ENCODE measurements around the gene GPR158. TPM values are rescaled to one million over a fixed set of nuclear protein-coding genes. Genes with fewer than 3 reads are reported as not detected.

The GPR158 gene
- total RNA-seq, 1 experiment from 2014 or later: not detected

DNA sequence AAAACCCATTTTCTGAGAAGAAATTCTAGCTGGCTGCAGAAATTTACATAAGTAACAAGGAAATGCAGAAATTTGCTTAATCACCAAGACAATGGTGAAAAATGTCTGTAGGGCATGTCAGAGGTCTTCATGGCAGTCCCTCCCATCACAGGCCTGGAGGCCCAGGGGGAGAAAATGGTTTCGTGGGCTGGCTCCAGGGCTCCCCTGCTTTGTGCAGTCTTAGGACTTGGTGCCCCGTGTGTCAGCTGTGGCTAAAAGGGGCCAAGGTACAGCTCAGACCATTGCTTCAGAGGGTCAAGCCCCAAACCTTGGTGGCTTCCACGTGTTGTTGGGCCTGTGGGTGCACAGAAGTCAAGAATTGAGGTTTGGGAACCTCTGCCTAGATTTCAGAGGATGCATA lies 215.9 kb downstream of the GPR158 start:
- no TSS peak for BruUV-seq (replicated peaks)

GRCh38 chr10:25392132-25392531 lies 217.3 kb downstream of the GPR158 start:
- DNase-seq (no peak), ATAC-seq (no peak)
- Histone ChIP-seq H3K79me2 (ENCODE audit: low read length) (no peaks in the 10 kb centered on the region), H3K9me2 (replicated peaks; ENCODE audit: low read length) (no peaks in the 10 kb centered on the region), H3K36me3 (ENCODE audit: low read depth, low read length) (no peaks in the 10 kb centered on the region), H2AFZ (ENCODE audit: low read length) (no peak overlapping the region), H3K27ac (ENCODE audit: low read length) (no peak overlapping the region), H3K4me1 (ENCODE audit: insufficient read depth, low read length) (no peaks in the 10 kb centered on the region), H3F3A (ENCODE audit: low read length, unreplicated experiment) (no peaks in the 10 kb centered on the region), H3K4me3 (ENCODE audit: low read length) (no peak overlapping the region), H4K20me1 (ENCODE audit: low read length) (no peaks in the 10 kb centered on the region), H3K9me3 (ENCODE audit: low read length) (no peaks in the 10 kb centered on the region), H3K27me3 (ENCODE audit: low read length) (no peaks in the 10 kb centered on the region), H3K9ac (ENCODE audit: low read length) (no peak overlapping the region), H3K4me2 (ENCODE audit: low read length) (no peak overlapping the region)
- TF ChIP-seq EZH2 (IDR thresholded peaks at IDR 0.05; ENCODE audit: low read length, unreplicated experiment): no peak
- TF ChIP-seq, protein P1, sequence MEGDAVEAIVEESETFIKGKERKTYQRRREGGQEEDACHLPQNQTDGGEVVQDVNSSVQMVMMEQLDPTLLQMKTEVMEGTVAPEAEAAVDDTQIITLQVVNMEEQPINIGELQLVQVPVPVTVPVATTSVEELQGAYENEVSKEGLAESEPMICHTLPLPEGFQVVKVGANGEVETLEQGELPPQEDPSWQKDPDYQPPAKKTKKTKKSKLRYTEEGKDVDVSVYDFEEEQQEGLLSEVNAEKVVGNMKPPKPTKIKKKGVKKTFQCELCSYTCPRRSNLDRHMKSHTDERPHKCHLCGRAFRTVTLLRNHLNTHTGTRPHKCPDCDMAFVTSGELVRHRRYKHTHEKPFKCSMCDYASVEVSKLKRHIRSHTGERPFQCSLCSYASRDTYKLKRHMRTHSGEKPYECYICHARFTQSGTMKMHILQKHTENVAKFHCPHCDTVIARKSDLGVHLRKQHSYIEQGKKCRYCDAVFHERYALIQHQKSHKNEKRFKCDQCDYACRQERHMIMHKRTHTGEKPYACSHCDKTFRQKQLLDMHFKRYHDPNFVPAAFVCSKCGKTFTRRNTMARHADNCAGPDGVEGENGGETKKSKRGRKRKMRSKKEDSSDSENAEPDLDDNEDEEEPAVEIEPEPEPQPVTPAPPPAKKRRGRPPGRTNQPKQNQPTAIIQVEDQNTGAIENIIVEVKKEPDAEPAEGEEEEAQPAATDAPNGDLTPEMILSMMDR (conservative IDR thresholded peaks at IDR 0.05; ENCODE audit: low read depth, low read length): no peak
- CTCF ChIA-PET: no interaction called here
- BruUV-seq (replicated peaks): no TSS peak
- POLR2A ChIA-PET (ENCODE audit: unreplicated experiment): no interaction called here
- intact Hi-C loops (cut with micrococcal nuclease): no loop called here

More for the DNA sequence above, 215.9 kb downstream of the GPR158 start:
- Histone ChIP-seq H2AFZ (ENCODE audit: low read length) (no peak overlapping the region), H3K9ac (ENCODE audit: low read length) (no peak overlapping the region), H3K36me3 (ENCODE audit: low read depth, low read length) (no peaks in the 10 kb centered on the region), H3K4me3 (ENCODE audit: low read length) (no peak overlapping the region), H3F3A (ENCODE audit: low read length, unreplicated experiment) (no peaks in the 10 kb centered on the region), H3K4me2 (ENCODE audit: low read length) (no peak overlapping the region), H4K20me1 (ENCODE audit: low read length) (no peaks in the 10 kb centered on the region), H3K27ac (ENCODE audit: low read length) (no peak overlapping the region), H3K9me2 (replicated peaks; ENCODE audit: low read length) (no peaks in the 10 kb centered on the region), H3K27me3 (ENCODE audit: low read length) (no peaks in the 10 kb centered on the region), H3K79me2 (ENCODE audit: low read length) (no peaks in the 10 kb centered on the region), H3K4me1 (ENCODE audit: insufficient read depth, low read length) (no peaks in the 10 kb centered on the region), H3K9me3 (ENCODE audit: low read length) (0 out of 2 replicates have a peak, but pooled peaks cover 8% of the 10 kb centered on the region)
- ChIA-PET CTCF (no interaction called here), POLR2A (ENCODE audit: unreplicated experiment) (no interaction called here)
- DNase-seq (no peak), ATAC-seq (no peak)
- TF ChIP-seq EZH2phosphoT487 (IDR thresholded peaks at IDR 0.05; ENCODE audit: borderline replicate concordance, low read length): no peak
- TF ChIP-seq, protein P1 (conservative IDR thresholded peaks at IDR 0.05; ENCODE audit: low read depth, low read length): no peak
- TF ChIP-seq EZH2 (IDR thresholded peaks at IDR 0.05; ENCODE audit: low read length, unreplicated experiment): no peak
- intact Hi-C loops (cut with micrococcal nuclease): no loop called here

DNA sequence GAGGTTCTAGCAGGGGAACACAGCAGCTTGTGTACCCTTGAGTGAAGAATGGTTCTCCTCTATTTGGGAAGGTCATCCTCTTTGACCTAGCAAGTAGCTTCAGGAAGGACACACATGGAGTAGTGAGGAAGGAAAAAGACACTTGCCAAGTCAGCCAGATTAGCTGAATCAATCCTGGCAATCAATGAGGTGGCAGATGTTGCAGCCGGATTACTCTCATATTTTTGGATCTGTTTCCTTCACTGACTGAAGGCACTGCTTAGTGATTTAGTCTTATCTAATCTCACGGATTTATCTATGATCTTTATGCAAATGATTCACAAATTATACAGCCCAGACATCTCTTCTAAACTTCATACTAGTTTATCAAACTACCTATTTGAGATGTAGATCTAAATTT lies 218.8 kb downstream of the GPR158 start:
- intact Hi-C loops (cut with micrococcal nuclease): no loop called here

More for the DNA sequence above, 218.8 kb downstream of the GPR158 start:
- H4K20me1 ChIP-seq (ENCODE audit: low read length): no peaks in the 10 kb centered on the region
- H3K4me3 ChIP-seq (ENCODE audit: low read length): no peak overlapping the region
- CTCF ChIA-PET: no interaction called here
- BruUV-seq (replicated peaks): no TSS peak
- H3K4me1 ChIP-seq (ENCODE audit: insufficient read depth, low read length): no peaks in the 10 kb centered on the region
- H3K9me3 ChIP-seq (ENCODE audit: low read length): no peaks in the 10 kb centered on the region
- no peaks in the 10 kb centered on the region for H3K36me3 ChIP-seq (ENCODE audit: low read depth, low read length)
- H2AFZ ChIP-seq (ENCODE audit: low read length): no peak overlapping the region
- H3K4me2 ChIP-seq (ENCODE audit: low read length): no peak overlapping the region
- H3K27me3 ChIP-seq (ENCODE audit: low read length): no peaks in the 10 kb centered on the region
- TF ChIP-seq EZH2 (IDR thresholded peaks at IDR 0.05; ENCODE audit: low read length, unreplicated experiment) (no peak), EZH2phosphoT487 (IDR thresholded peaks at IDR 0.05; ENCODE audit: borderline replicate concordance, low read length) (no peak)
- TF ChIP-seq, protein P1 (conservative IDR thresholded peaks at IDR 0.05; ENCODE audit: low read depth, low read length): no peak
- H3K27ac ChIP-seq (ENCODE audit: low read length): no peak overlapping the region
- ATAC-seq (no peak), DNase-seq (no peak)
- no peaks in the 10 kb centered on the region for H3K79me2 ChIP-seq (ENCODE audit: low read length)
- no peaks in the 10 kb centered on the region for H3K9me2 ChIP-seq (replicated peaks; ENCODE audit: low read length)
- no peak overlapping the region for H3K9ac ChIP-seq (ENCODE audit: low read length)
- POLR2A ChIA-PET (ENCODE audit: unreplicated experiment): no interaction called here
- H3F3A ChIP-seq (ENCODE audit: low read length, unreplicated experiment): no peaks in the 10 kb centered on the region

Data from PC-3 (cell line).